Fibroblast of lung (primary cell): ENCODE data around the gene TRAPPC5. TPM values are rescaled to one million over a fixed set of nuclear protein-coding genes. Genes with fewer than 3 reads are reported as not detected.

Source experiments
- DNase-seq, 2 donors: peaks; one replicate each; pipeline versions ENCODE4 v3.0.0 to v3.0.0-alpha.2; 2010; ENCODE audit warnings: low read depth in 2 of 2
- H2AFZ ChIP-seq: 2 replicates; pipeline ENCODE4 v1.5.1; 2012; ENCODE audit warnings: low read length, control low read depth, inconsistent platforms
- H3K27ac ChIP-seq: 2 replicates; pipeline ENCODE4 v1.5.1; 2011; ENCODE audit warnings: low read length, control low read depth; ENCODE audit not compliant: insufficient read depth
- H3K27me3 ChIP-seq: 2 replicates; pipeline ENCODE4 v1.5.1; 2011; ENCODE audit warnings: mild to moderate bottlenecking, low read length; ENCODE audit not compliant: control insufficient read depth, insufficient read depth
- H3K36me3 ChIP-seq: 2 replicates; pipeline ENCODE4 v1.5.1; 2011; ENCODE audit warnings: low read length; ENCODE audit not compliant: control insufficient read depth, insufficient read depth
- H3K4me1 ChIP-seq: 2 replicates; pipeline ENCODE4 v1.5.1; 2011; ENCODE audit warnings: low read length; ENCODE audit not compliant: control insufficient read depth, insufficient read depth; ENCODE audit errors: extremely low read depth
- H3K4me2 ChIP-seq: 2 replicates; pipeline ENCODE4 v1.5.1; 2011; ENCODE audit warnings: low read length, control low read depth; ENCODE audit not compliant: insufficient read depth; ENCODE audit errors: extremely low read depth
- H3K4me3 ChIP-seq, 4 experiments: fragments of 200-600 bp in 1 of 4; sonication (generic) in 1 of 4; replicated peaks in 1 of 4; 2 replicates each; pipeline ENCODE4 v1.5.1; 2011 to 2016; ENCODE audit warnings: low read length in 4 of 4, low read depth in 3 of 4, mild to moderate bottlenecking in 3 of 4, control low read depth in 2 of 4, inconsistent platforms in 1 of 4, mixed read lengths in 1 of 4; ENCODE audit not compliant: insufficient read depth in 1 of 4; ENCODE audit errors: control extremely low read depth in 1 of 4
- H3K79me2 ChIP-seq: 2 replicates; pipeline ENCODE4 v1.5.1; 2012; ENCODE audit warnings: mild to moderate bottlenecking, low read length, inconsistent platforms; ENCODE audit not compliant: control insufficient read depth, insufficient read depth
- H3K9ac ChIP-seq: 2 replicates; pipeline ENCODE4 v1.5.1; 2011; ENCODE audit warnings: mild to moderate bottlenecking, low read length, control low read depth; ENCODE audit not compliant: insufficient read depth
- H3K9me3 ChIP-seq: 2 replicates; pipeline ENCODE4 v1.5.1; 2012; ENCODE audit warnings: low read depth, low read length; ENCODE audit not compliant: control insufficient read depth, insufficient read depth
- H4K20me1 ChIP-seq: 2 replicates; pipeline ENCODE4 v1.5.1; 2011; ENCODE audit warnings: low read length; ENCODE audit not compliant: control insufficient read depth, insufficient read depth; ENCODE audit errors: extremely low read depth
- CTCF ChIP-seq, 2 donors: IDR thresholded peaks in 1 of 2; conservative IDR thresholded peaks in 1 of 2; 1 replicate in 1 of 2; 2 replicates in 1 of 2; pipeline ENCODE4 v1.5.1; 2011 to 2012; ENCODE audit warnings: low read length in 2 of 2, control low read depth in 1 of 2, inconsistent platforms in 1 of 2, low read depth in 1 of 2, mild to moderate bottlenecking in 1 of 2
- EZH2 ChIP-seq: IDR thresholded peaks from 2 replicates; pipeline ENCODE4 v1.5.1; 2012; ENCODE audit warnings: low read length, control low read depth, mild to moderate bottlenecking; ENCODE audit errors: missing control alignments
- polyA plus RNA-seq, 2 donors: library from polyadenylated mRNA; depleted of rRNA in 1 of 2; stranded (reverse) in 1 of 2; unstranded in 1 of 2; fragments of >200 nt; gene quantifications; 2 replicates each; pipeline ENCODE4 v1.2.1, GENCODE V29; 2011 to 2012; ENCODE audit warnings: missing spikeins in 1 of 2
- total RNA-seq: library from RNA; depleted of rRNA; stranded (reverse); fragments of >200 nt; gene quantifications from 2 replicates; pipeline ENCODE4 v1.2.1, GENCODE V29; 2014

Gene TRAPPC5
- total and polyA plus RNA-seq, 2 donors (not counting 1 experiment from before 2014, with no cell fraction given), result 19.4 to 103 TPM

- Histone ChIP-seq H3K36me3 (no peaks in the 10 kb centered on the region), H2AFZ (no peak overlapping the region), H3K79me2 (no peaks in the 10 kb centered on the region), H3K4me2 (no peak overlapping the region), H3K4me3 (no peak overlapping the region), H3K4me1 (no peaks in the 10 kb centered on the region), H3K27ac (no peak overlapping the region), H4K20me1 (no peaks in the 10 kb centered on the region), H3K27me3 (no peaks in the 10 kb centered on the region), H3K9ac (no peak overlapping the region), H3K9me3 (no peaks in the 10 kb centered on the region)
- DNase-seq, result no peak
- no peak for TF ChIP-seq CTCF (conservative IDR thresholded peaks at IDR 0.05 in 1 of 2, IDR thresholded peaks at IDR 0.05 in 1 of 2; ENCODE audit: low read depth in 1 of 2, low read length in 2 of 2)
- no peak for TF ChIP-seq EZH2
Measured at GRCh38 chr19:7716762-7717161, 36.1 kb downstream of the TRAPPC5 start.

GRCh38 chr19:7718668-7719067 is 38.0 kb downstream of the TRAPPC5 start:
- H3K9me3 ChIP-seq, result no peaks in the 10 kb centered on the region
- no peaks in the 10 kb centered on the region for H3K79me2 ChIP-seq
- no peaks in the 10 kb centered on the region for H3K27me3 ChIP-seq
- no peak for TF ChIP-seq CTCF (conservative IDR thresholded peaks at IDR 0.05 in 1 of 2, IDR thresholded peaks at IDR 0.05 in 1 of 2; ENCODE audit: low read depth in 1 of 2, low read length in 2 of 2)
- no peak for TF ChIP-seq EZH2
- no peaks in the 10 kb centered on the region for H3K4me1 ChIP-seq
- DNase-seq, result no peak
- no peak overlapping the region for H2AFZ ChIP-seq
- no peak overlapping the region for H3K9ac ChIP-seq
- no peaks in the 10 kb centered on the region for H3K36me3 ChIP-seq
- no peak overlapping the region for H3K4me3 ChIP-seq
- H4K20me1 ChIP-seq, result no peaks in the 10 kb centered on the region
- H3K27ac ChIP-seq, result no peak overlapping the region
- H3K4me2 ChIP-seq, result no peak overlapping the region

DNA sequence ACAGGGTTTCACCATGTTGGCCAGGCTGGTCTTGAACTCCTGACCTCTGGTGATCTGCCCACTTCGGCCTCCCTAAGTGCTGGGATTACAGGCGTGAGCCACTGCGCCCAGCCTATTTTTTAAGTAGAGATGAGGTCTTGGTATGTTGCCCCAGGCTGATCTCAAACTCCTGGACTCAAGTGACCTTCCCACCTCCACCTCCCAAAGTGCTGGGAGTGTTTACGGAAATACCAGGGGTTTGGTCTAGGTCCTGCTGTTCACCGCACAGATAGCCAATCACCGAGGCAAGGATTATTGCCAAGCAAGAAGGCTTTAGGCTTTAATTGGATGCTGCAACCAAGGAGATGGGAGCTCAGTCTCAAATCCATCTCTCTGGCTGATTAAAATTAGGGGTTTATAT is 39.7 kb downstream of the TRAPPC5 start:
- DNase-seq, result no peak
- Histone ChIP-seq H3K4me3 (no peak overlapping the region), H3K4me2 (no peak overlapping the region), H4K20me1 (no peaks in the 10 kb centered on the region), H3K9me3 (no peaks in the 10 kb centered on the region), H3K27me3 (no peaks in the 10 kb centered on the region), H3K36me3 (no peaks in the 10 kb centered on the region), H3K79me2 (no peaks in the 10 kb centered on the region), H3K9ac (no peak overlapping the region), H2AFZ (no peak overlapping the region), H3K4me1 (no peaks in the 10 kb centered on the region), H3K27ac (no peak overlapping the region)
- TF ChIP-seq EZH2 (no peak), CTCF (conservative IDR thresholded peaks at IDR 0.05 in 1 of 2, IDR thresholded peaks at IDR 0.05 in 1 of 2; ENCODE audit: low read depth in 1 of 2, low read length in 2 of 2) (no peak)
